Loucy (cell line): ENCODE data around the gene RNASE13.

Source experiments
- CTCF ChIP-seq: fragments of 200-600 bp; sonication (generic); conservative IDR thresholded peaks from 2 replicates; pipeline ENCODE4 v1.5.1; 2014; ENCODE audit warnings: mild to moderate bottlenecking, antibody characterized with exemption, low read length
- EZH2phosphoT487 ChIP-seq: fragments of 200-600 bp; IDR thresholded peaks from 2 replicates; pipeline ENCODE4 v1.6.1; 2018; ENCODE audit warnings: antibody characterized with exemption, mild to moderate bottlenecking, moderate library complexity, borderline replicate concordance

GRCh38 chr14:20997115-20997514, 37.5 kb downstream of the RNASE13 start:
- TF ChIP-seq CTCF (no peak), EZH2phosphoT487 (no peak)
